H9 (cell line): ENCODE measurements around the gene MROH8. TPM values are rescaled to one million over a fixed set of nuclear protein-coding genes. Genes with fewer than 3 reads are reported as not detected.

Experiments used
- DNase-seq: peaks from one replicate; pipeline ENCODE4 v3.0.0-alpha.2; 2017
- H2AFZ ChIP-seq: one replicate; pipeline ENCODE4 v1.6.1; 2013; ENCODE audit warnings: mild to moderate bottlenecking, low read length, control low read depth, moderate library complexity
- H2AK5ac ChIP-seq: 2 replicates; pipeline ENCODE4 v1.6.1; 2013; ENCODE audit warnings: low read length, control low read depth, mixed read lengths; ENCODE audit not compliant: insufficient read length
- H2BK120ac ChIP-seq: one replicate; pipeline ENCODE4 v1.6.1; 2013; ENCODE audit warnings: low read depth, mild to moderate bottlenecking, low read length, control low read depth, inconsistent platforms; ENCODE audit not compliant: poor library complexity, severe bottlenecking
- H2BK12ac ChIP-seq: 2 replicates; pipeline ENCODE4 v1.6.1; 2013; ENCODE audit warnings: low read length, control low read depth, mixed read lengths, low read depth; ENCODE audit not compliant: insufficient read length
- H2BK15ac ChIP-seq: 2 replicates; pipeline ENCODE4 v1.6.1; 2013; ENCODE audit warnings: low read depth, low read length, control low read depth
- H2BK20ac ChIP-seq: one replicate; pipeline ENCODE4 v1.6.1; 2013; ENCODE audit warnings: low read depth, mild to moderate bottlenecking, low read length, control low read depth, inconsistent platforms; ENCODE audit not compliant: poor library complexity, severe bottlenecking
- H2BK5ac ChIP-seq: 2 replicates; pipeline ENCODE4 v1.6.1; 2013; ENCODE audit warnings: low read length, control low read depth, mixed read lengths; ENCODE audit not compliant: insufficient read length
- H3K14ac ChIP-seq: 2 replicates; pipeline ENCODE4 v1.6.1; 2013; ENCODE audit warnings: low read length, control low read depth; ENCODE audit not compliant: insufficient read depth
- H3K18ac ChIP-seq: 2 replicates; pipeline ENCODE4 v1.6.1; 2013; ENCODE audit warnings: low read depth, mild to moderate bottlenecking, mixed read lengths, low read length, control low read depth; ENCODE audit not compliant: insufficient read length
- H3K23ac ChIP-seq: 2 replicates; pipeline ENCODE4 v1.6.1; 2013; ENCODE audit warnings: low read length, control low read depth, mixed read lengths, low read depth; ENCODE audit not compliant: insufficient read length
- H3K23me2 ChIP-seq: 2 replicates; pipeline ENCODE4 v1.6.1; 2013; ENCODE audit warnings: low read depth, mild to moderate bottlenecking, mixed read lengths, low read length, control low read depth; ENCODE audit not compliant: insufficient read length, poor library complexity, severe bottlenecking
- H3K27ac ChIP-seq: 2 replicates; pipeline ENCODE4 v1.5.1; 2013; ENCODE audit warnings: low read length, control low read depth, mixed read lengths, low read depth; ENCODE audit not compliant: insufficient read length
- H3K27me3 ChIP-seq: 2 replicates; pipeline ENCODE4 v1.6.1; 2013; ENCODE audit warnings: low read length, control low read depth, inconsistent platforms; ENCODE audit not compliant: insufficient read depth
- H3K4ac ChIP-seq: 2 replicates; pipeline ENCODE4 v1.6.1; 2013; ENCODE audit warnings: low read depth, mild to moderate bottlenecking, control low read depth, inconsistent platforms, low read length, moderate library complexity
- H3K4me1 ChIP-seq: 2 replicates; pipeline ENCODE4 v1.6.1; 2013; ENCODE audit warnings: low read length, control low read depth, inconsistent platforms; ENCODE audit not compliant: insufficient read depth
- H3K4me2 ChIP-seq: 2 replicates; pipeline ENCODE4 v1.6.1; 2013; ENCODE audit warnings: low read length, control low read depth, mixed read lengths; ENCODE audit not compliant: insufficient read length, insufficient read depth
- H3K56ac ChIP-seq: 2 replicates; pipeline ENCODE4 v1.6.1; 2013; ENCODE audit warnings: low read depth, mild to moderate bottlenecking, mixed read lengths, low read length, control low read depth; ENCODE audit not compliant: insufficient read length
- H3K79me1 ChIP-seq: 2 replicates; pipeline ENCODE4 v1.6.1; 2013; ENCODE audit warnings: low read depth, mild to moderate bottlenecking, moderate library complexity, low read length, control low read depth, inconsistent platforms; ENCODE audit not compliant: insufficient read depth, poor library complexity, severe bottlenecking
- H3K79me2 ChIP-seq: 2 replicates; pipeline ENCODE4 v1.6.1; 2013; ENCODE audit warnings: low read length, control low read depth, inconsistent platforms; ENCODE audit not compliant: insufficient read depth
- H3K9ac ChIP-seq: 2 replicates; pipeline ENCODE4 v1.6.1; 2013; ENCODE audit warnings: low read length, control low read depth, mixed read lengths; ENCODE audit not compliant: insufficient read length; ENCODE audit errors: extremely low read depth
- H3K9me3 ChIP-seq: one replicate; pipeline ENCODE4 v1.6.1; 2013; ENCODE audit warnings: low read depth, low read length, inconsistent platforms; ENCODE audit not compliant: control insufficient read depth
- H3T11ph ChIP-seq: one replicate; pipeline ENCODE4 v1.6.1; 2013; ENCODE audit warnings: mild to moderate bottlenecking, low read length, control low read depth, inconsistent platforms
- H4K20me1 ChIP-seq: one replicate; pipeline ENCODE4 v1.6.1; 2013; ENCODE audit not compliant: control insufficient read depth, insufficient read length, insufficient read depth
- H4K5ac ChIP-seq: 2 replicates; pipeline ENCODE4 v1.6.1; 2013; ENCODE audit warnings: low read depth, mild to moderate bottlenecking, mixed read lengths, low read length, control low read depth; ENCODE audit not compliant: insufficient read length
- H4K8ac ChIP-seq: replicated peaks from 2 replicates; pipeline ENCODE4 v1.6.1; 2013; ENCODE audit warnings: low read length, control low read depth, mixed read lengths, low read depth; ENCODE audit not compliant: insufficient read length
- H4K91ac ChIP-seq: 2 replicates; pipeline ENCODE4 v1.6.1; 2013; ENCODE audit warnings: low read depth, mild to moderate bottlenecking, moderate library complexity, mixed read lengths, low read length, control low read depth; ENCODE audit not compliant: insufficient read length
- H3K27ac Mint-ChIP-seq, 3 experiments: 2 replicates in 2 of 3; 3 replicates in 1 of 3; pipeline ENCODE4 v1.8.0; 2020 to 2021; ENCODE audit warnings: mixed read lengths in 3 of 3, mild to moderate bottlenecking in 1 of 3, moderate library complexity in 1 of 3
- H3K27me3 Mint-ChIP-seq: 2 replicates; pipeline ENCODE4 v1.8.0; 2021; ENCODE audit warnings: low read depth, mild to moderate bottlenecking, moderate library complexity, mixed read lengths
- H3K36me3 Mint-ChIP-seq, 3 experiments: 2 replicates in 2 of 3; 3 replicates in 1 of 3; pipeline ENCODE4 v1.8.0; 2020 to 2021; ENCODE audit warnings: low read depth in 3 of 3, mixed read lengths in 3 of 3; ENCODE audit not compliant: insufficient read depth in 1 of 3
- H3K4me1 Mint-ChIP-seq, 2 experiments: 2 replicates each; pipeline ENCODE4 v1.8.0; 2020; ENCODE audit warnings: mixed read lengths in 2 of 2
- H3K4me3 Mint-ChIP-seq, 2 experiments: 2 replicates in 1 of 2; 3 replicates in 1 of 2; pipeline ENCODE4 v1.8.0; 2020 to 2021; ENCODE audit warnings: mild to moderate bottlenecking in 2 of 2, mixed read lengths in 2 of 2, moderate library complexity in 1 of 2
- H3K9me3 Mint-ChIP-seq, 2 experiments: 2 replicates in 1 of 2; 3 replicates in 1 of 2; pipeline ENCODE4 v1.8.0; 2020; ENCODE audit warnings: mild to moderate bottlenecking in 2 of 2, mixed read lengths in 2 of 2, moderate library complexity in 1 of 2
- CTCF ChIP-seq: fragments of 200-600 bp; sonication (generic); conservative IDR thresholded peaks from 3 replicates; pipeline ENCODE4 v1.8.0; 2021; ENCODE audit warnings: antibody characterized with exemption, mild to moderate bottlenecking
- WGBS: extraction: QIAGEN DNeasy Blood & Tissue Kit; methylation state at CpG from one replicate; pipeline ENCODE4 v1.1.7; 2013; ENCODE audit warnings: missing lambda C conversion rate, low lambda C conversion rate, mixed read lengths; ENCODE audit not compliant: insufficient read length; ENCODE audit errors: extremely low coverage; 5-methylcytosine and 5-hydroxymethylcytosine counted together
- total RNA-seq: library from RNA; stranded (reverse); gene quantifications from 2 replicates; pipeline ENCODE4 v1.2.1, GENCODE V29; 2021

MROH8 gene
- total RNA-seq, 1 experiment from 2014 or later: 0.90 TPM

DNA sequence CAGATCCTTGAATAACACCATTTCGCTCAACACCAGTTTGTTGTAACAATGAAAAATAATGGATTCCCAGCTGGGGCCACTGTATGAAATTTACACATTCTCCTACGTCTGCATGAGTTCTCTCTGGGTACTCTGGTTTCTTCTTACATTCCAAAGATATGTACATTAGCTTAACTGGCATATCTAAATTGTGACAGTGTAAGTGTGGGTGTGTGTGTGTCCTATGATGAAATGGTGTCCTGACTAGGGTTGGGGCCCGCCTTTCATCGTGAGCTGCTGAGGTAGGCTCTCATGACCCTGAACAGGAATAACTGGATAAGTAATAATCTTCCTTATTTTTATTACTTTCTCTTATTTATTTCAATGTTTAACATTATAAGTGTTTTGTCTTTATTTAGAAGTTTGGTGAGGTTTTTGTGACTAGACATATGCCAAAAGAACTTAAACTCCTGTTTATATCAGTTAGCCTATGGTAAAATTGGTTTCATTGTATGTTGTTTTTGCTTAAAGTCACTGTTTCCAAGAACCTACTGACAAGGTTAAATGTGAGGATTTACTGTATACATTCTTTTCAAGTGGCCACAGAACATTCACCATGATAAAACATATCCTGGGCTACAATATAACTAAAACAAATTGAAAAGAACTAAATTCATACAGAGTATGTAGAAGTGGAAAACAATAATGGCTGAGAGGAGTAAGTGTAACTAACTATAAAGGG is 126.0 kb downstream of the MROH8 start:
- Mint-ChIP-seq H3K4me1 (peaks cover 2 to 3% of the 10 kb centered on the region in 2 experiments; a peak in 2 of 4 replicates), H3K36me3 (peaks cover 39 to 78% (median 73%) of the 10 kb centered on the region in 3 experiments; a peak in 6 of 7 replicates)
- H3K79me1 ChIP-seq: no peaks in the 10 kb centered on the region

More for the DNA sequence above, 126.0 kb downstream of the MROH8 start:
- Histone ChIP-seq H3K18ac (no peak overlapping the region), H4K91ac (no peak overlapping the region), H3K4me2 (no peak overlapping the region), H2BK120ac (no peak overlapping the region), H3K14ac (no peak overlapping the region), H2AK5ac (no peak overlapping the region), H3K27me3 (no peaks in the 10 kb centered on the region), H2AFZ (no peak overlapping the region), H3K4me1 (no peaks in the 10 kb centered on the region), H2BK5ac (no peak overlapping the region), H3K79me2 (no peaks in the 10 kb centered on the region), H3K23me2 (no peaks in the 10 kb centered on the region), H3K27ac (no peak overlapping the region), H2BK12ac (no peak overlapping the region), H3K56ac (no peak overlapping the region), H3K4ac (no peak overlapping the region), H4K20me1 (no peaks in the 10 kb centered on the region), H3K23ac (no peak overlapping the region), H3K9ac (no peak overlapping the region), H2BK15ac (no peak overlapping the region), H4K8ac (no peak overlapping the region), H4K5ac (no peak overlapping the region), H3T11ph (no peak overlapping the region), H2BK20ac (no peak overlapping the region), H3K9me3 (no peaks in the 10 kb centered on the region)
- DNase-seq: no peak
- Mint-ChIP-seq H3K4me3 (no peak overlapping the region), H3K27me3 (no peaks in the 10 kb centered on the region), H3K27ac (no peak overlapping the region; a peak in 1 of 7 replicates), H3K9me3 (peaks cover 0 to 2% of the 10 kb centered on the region in 2 experiments; a peak in 1 of 5 replicates)
- no CpG with 5 or more reads among the region's 4 CpGs for WGBS
- no peak for TF ChIP-seq CTCF

Other genes with a start within 250 kb of the MROH8 start
- 53.1 and 59.6 TPM in 2 replicates for gene SAMHD1, start 227.8 kb downstream of the MROH8 start, total RNA-seq
- 14.1 and 16.3 TPM in 2 replicates for gene RBL1, start 83.6 kb downstream of the MROH8 start, total RNA-seq
- gene RPN2, start 218 bp downstream of the MROH8 start, total RNA-seq: 234 TPM in 2 replicates
- gene GHRH, start 82.3 kb upstream of the MROH8 start, total RNA-seq: 0.68 TPM in 1 of 2 replicates, not detected in the other
- gene MANBAL, start 110.1 kb upstream of the MROH8 start, total RNA-seq: 40.3 and 40.7 TPM in 2 replicates
- gene SRC, start 166.6 kb upstream of the MROH8 start, total RNA-seq: 37.5 and 44.5 TPM in 2 replicates